ENCODE data around the gene MUC4.
A peak's percentile ranks its signal among the peaks of the same experiment; 100 is the strongest.
"Not testable (repeated sequence)": the region's sequence is repeated elsewhere in the genome, so short reads cannot be mapped to it uniquely, and the experiment has no call there.

Gene MUC4

GRCh38 chr3:195717416-195717815, 94.3 kb downstream of the MUC4 start:
- TF ChIP-seq, protein P1, sequence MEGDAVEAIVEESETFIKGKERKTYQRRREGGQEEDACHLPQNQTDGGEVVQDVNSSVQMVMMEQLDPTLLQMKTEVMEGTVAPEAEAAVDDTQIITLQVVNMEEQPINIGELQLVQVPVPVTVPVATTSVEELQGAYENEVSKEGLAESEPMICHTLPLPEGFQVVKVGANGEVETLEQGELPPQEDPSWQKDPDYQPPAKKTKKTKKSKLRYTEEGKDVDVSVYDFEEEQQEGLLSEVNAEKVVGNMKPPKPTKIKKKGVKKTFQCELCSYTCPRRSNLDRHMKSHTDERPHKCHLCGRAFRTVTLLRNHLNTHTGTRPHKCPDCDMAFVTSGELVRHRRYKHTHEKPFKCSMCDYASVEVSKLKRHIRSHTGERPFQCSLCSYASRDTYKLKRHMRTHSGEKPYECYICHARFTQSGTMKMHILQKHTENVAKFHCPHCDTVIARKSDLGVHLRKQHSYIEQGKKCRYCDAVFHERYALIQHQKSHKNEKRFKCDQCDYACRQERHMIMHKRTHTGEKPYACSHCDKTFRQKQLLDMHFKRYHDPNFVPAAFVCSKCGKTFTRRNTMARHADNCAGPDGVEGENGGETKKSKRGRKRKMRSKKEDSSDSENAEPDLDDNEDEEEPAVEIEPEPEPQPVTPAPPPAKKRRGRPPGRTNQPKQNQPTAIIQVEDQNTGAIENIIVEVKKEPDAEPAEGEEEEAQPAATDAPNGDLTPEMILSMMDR (IDR thresholded peaks at IDR 0.05; ENCODE audit: low read depth, low read length): no peak
- DNase-seq (ENCODE audit: low read depth in 2 of 2): no peak
- no peak overlapping the region for H3K4me3 ChIP-seq (replicated peaks in 1 of 2; ENCODE audit: low read depth in 2 of 2, low read length in 2 of 2)

- TF ChIP-seq, protein P1 (IDR thresholded peaks at IDR 0.05; ENCODE audit: low read depth, low read length): no peak
- DNase-seq (ENCODE audit: low read depth in 2 of 2): peak in 1 of 2 donors; percentile 45
- no peak overlapping the region for H3K4me3 ChIP-seq (replicated peaks in 1 of 2; ENCODE audit: low read depth in 2 of 2, low read length in 2 of 2)
These were observed 96.0 kb downstream of the MUC4 start for GRCh38 chr3:195715583-195716266.

DNA sequence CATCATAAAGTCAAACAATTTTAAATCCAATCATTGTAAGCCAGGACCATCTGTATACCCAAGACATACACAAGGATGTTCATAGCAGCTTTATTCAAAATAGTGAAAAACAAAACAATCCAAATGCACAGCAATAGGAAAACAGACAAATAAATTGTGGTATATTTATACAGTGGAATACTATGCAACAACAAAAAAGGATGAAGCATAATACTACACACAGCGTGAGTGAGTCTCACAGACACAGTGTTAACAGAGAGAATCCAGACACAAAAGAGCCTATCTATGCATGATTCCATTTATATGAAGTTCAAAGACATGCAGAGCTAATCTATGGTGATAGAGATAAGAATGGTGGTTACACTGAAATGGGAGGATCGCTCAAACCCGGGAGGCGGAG, 96.6 kb downstream of the MUC4 start:
- TF ChIP-seq, protein P1 (IDR thresholded peaks at IDR 0.05; ENCODE audit: low read depth, low read length): no peak
- no peak for DNase-seq (ENCODE audit: low read depth in 2 of 2)
- H3K4me3 ChIP-seq (replicated peaks in 1 of 2; ENCODE audit: low read depth in 2 of 2, low read length in 2 of 2): no peak overlapping the region

DNA sequence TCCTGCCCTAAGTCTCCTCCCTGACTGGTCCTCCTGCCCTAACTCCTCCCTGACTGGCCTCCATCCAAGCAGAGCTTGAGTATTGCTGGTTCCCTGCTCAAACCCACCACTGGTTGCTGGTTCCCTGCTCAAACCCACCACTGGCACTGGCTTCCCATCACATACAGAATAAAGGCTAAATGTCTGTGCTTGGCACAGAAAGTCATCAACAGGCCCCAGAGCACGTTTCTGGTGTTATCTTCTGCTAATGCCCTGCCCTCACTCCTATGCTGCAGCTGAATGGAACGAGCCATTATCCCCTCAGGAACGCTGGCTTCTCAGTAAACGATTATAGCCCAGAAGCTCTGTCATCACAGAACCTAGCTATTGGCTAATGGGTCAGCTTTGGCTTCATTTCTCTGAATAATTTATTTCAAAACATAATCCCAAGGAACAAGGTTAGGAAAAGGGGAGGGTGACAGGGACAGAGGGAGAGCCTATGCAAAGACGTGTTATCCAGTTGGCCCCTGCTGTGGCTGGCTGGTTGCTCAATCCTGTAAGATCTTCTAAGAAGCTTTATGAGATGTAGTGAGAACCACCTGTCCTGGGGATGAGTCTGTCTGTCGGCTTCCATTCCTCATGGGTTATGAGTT, 97.2 kb downstream of the MUC4 start:
- H3K4me3 ChIP-seq (replicated peaks in 1 of 2; ENCODE audit: low read depth in 2 of 2, low read length in 2 of 2): no peak overlapping the region
- no peak for DNase-seq (ENCODE audit: low read depth in 2 of 2)
- TF ChIP-seq, protein P1 (IDR thresholded peaks at IDR 0.05; ENCODE audit: low read depth, low read length): no peak

GRCh38 chr3:195713150-195713549, 98.6 kb downstream of the MUC4 start:
- DNase-seq (ENCODE audit: low read depth in 2 of 2): not testable (repeated sequence)

GRCh38 chr3:195712535-195712910, 99.2 kb downstream of the MUC4 start:
- H3K4me3 ChIP-seq (replicated peaks in 1 of 2; ENCODE audit: low read depth in 2 of 2, low read length in 2 of 2); DNase-seq (ENCODE audit: low read depth in 2 of 2): not testable (repeated sequence)

More at GRCh38 chr3:195713150-195713549, 98.6 kb downstream of the MUC4 start:
- H3K4me3 ChIP-seq (replicated peaks in 1 of 2; ENCODE audit: low read depth in 2 of 2, low read length in 2 of 2): not testable (repeated sequence)

GRCh38 chr3:195711813-195712534, 99.8 kb downstream of the MUC4 start:
- DNase-seq (ENCODE audit: low read depth in 2 of 2): no peak

DNA sequence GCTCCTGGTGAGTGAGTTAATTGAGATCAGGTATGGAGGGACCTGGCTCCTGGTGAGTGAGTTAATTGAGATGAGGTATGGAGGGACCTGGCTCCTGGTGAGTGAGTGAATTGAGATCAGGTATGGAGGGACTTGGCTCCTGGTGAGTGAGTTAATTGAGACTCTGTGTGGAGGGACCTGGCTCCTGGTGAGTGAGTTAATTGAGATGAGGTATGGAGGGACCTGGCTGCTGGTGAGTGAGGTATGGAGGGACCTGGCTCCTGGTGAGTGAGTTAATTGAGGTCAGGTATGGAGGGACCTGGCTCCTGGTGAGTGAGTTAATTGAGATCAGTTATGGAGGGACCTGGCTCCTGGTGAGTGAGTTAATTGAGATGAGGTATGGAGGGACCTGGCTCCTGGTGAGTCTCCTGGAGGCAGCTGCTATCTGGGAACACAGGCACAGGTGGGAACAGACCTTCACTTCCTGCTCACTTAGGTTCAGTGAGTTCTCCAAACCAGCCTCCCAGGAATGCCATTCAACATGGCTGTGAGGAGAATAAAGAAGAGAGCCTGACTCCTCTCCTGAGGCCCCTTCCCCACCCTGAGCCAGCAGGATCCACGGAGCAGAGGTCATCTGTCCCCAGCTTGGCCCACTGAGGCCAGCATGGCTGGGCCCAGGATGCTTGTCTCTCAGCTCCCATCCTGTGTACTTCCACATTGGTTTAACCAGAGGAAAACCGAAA, 100.5 kb downstream of the MUC4 start:
- not testable (repeated sequence) for DNase-seq (ENCODE audit: low read depth in 2 of 2); H3K4me3 ChIP-seq (replicated peaks in 1 of 2; ENCODE audit: low read depth in 2 of 2, low read length in 2 of 2)

More at GRCh38 chr3:195711813-195712534, 99.8 kb downstream of the MUC4 start:
- H3K4me3 ChIP-seq (replicated peaks in 1 of 2; ENCODE audit: low read depth in 2 of 2, low read length in 2 of 2): no peak overlapping the region
- TF ChIP-seq, protein P1 (IDR thresholded peaks at IDR 0.05; ENCODE audit: low read depth, low read length): no peak

DNA sequence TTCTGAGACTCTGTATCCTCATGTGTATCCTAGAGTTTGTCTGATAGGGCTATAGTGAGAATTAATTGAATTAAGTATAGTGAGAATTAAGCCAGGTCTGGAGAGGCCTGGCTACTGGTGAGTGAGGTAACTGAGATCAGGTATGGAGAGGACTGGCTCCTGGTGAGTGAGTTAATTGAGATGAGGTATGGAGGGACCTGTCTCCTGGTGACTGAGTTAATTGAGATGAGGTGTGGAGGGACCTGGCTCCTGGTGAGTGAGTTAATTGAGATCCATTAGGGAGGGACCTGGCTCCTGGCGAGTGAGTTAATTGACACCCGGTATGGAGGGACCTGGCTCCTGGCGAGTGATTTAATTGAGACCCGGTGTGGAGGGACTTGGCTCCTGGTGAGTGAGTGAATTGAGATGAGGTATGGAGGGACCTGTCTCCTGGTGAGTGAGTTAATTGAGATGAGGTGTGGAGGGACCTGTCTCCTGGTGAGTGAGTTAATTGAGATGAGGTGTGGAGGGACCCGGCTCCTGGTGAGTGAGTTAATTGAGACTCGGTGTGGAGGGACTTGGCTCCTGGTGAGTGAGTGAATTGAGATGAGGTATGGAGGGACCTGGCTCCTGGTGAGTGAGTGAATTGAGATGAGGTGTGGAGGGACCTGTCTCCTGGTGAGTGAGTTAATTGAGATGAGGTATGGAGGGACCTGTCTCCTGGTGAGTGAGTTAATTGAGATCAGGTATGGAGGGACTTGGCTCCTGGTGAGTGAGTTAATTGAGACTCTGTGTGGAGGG, 101.4 kb downstream of the MUC4 start:
- not testable (repeated sequence) for DNase-seq (ENCODE audit: low read depth in 2 of 2); H3K4me3 ChIP-seq (replicated peaks in 1 of 2; ENCODE audit: low read depth in 2 of 2, low read length in 2 of 2)
